H1 (cell line): ENCODE measurements around the gene CLCF1. TPM values are rescaled to one million over a fixed set of nuclear protein-coding genes. Genes with fewer than 3 reads are reported as not detected.

Experiments
- BCL11A ChIP-seq, 2 experiments: IDR thresholded peaks; one replicate each; pipeline ENCODE4 v1.6.1; 2011; ENCODE audit warnings: low read depth in 2 of 2, low read length in 2 of 2, mild to moderate bottlenecking in 2 of 2
- BRCA1 ChIP-seq: IDR thresholded peaks from 2 replicates; pipeline ENCODE4 v1.6.1; 2012; ENCODE audit warnings: low read depth, low read length, improper control_type of control experiment
- PHF8 ChIP-seq: fragments of 200-600 bp; sonication (generic); conservative IDR thresholded peaks from 2 replicates; pipeline ENCODE4 v1.7.1; 2012; ENCODE audit warnings: low read depth, mild to moderate bottlenecking, inconsistent platforms, low read length, moderate library complexity
- RBBP5 ChIP-seq: IDR thresholded peaks from 2 replicates; pipeline ENCODE4 v1.7.1; 2012; ENCODE audit warnings: low read depth, mild to moderate bottlenecking, inconsistent platforms, low read length, moderate library complexity, borderline replicate concordance
- TAF1 ChIP-seq: IDR thresholded peaks from 2 replicates; pipeline ENCODE4 v1.6.1; 2011; ENCODE audit warnings: mild to moderate bottlenecking, low read depth, low read length
- TBP ChIP-seq: IDR thresholded peaks from 2 replicates; pipeline ENCODE4 v1.6.1; 2011; ENCODE audit warnings: low read depth, low read length, improper control_type of control experiment
- polyA plus RNA-seq, 7 experiments: library from polyadenylated mRNA; depleted of rRNA in 3 of 7; stranded (reverse) in 5 of 7; unstranded in 2 of 7; fragments of >200 nt in 5 of 7; fragments of 200-250 nt in 2 of 7; gene quantifications; 1 replicate in 5 of 7; 2 replicates in 1 of 7; 4 replicates in 1 of 7; pipeline versions ENCODE4 v1.2.1 to v1.2.3, GENCODE V29; 2011 to 2013; ENCODE audit warnings: missing spikeins in 2 of 7, mixed read lengths in 2 of 7
- total RNA-seq: library from RNA; stranded (reverse); fragmentation: NEBNext Ultra II Directional; extraction: Animal tissue kit (Norgen Biotek cat#: 25700); gene quantifications from 2 replicates; pipeline ENCODE4 v1.2.1, GENCODE V29; 2021
- TF ChIP-seq, protein P1 (sequence below): IDR thresholded peaks from 2 replicates; pipeline ENCODE4 v1.6.1; 2011; ENCODE audit warnings: low read depth, mild to moderate bottlenecking, low read length; ENCODE audit not compliant: insufficient read depth

The CLCF1 gene
- total and polyA plus RNA-seq, 2 of the 8 experiments (the other 6 are each of a cell fraction or from before 2014, with no cell fraction given): 0.32 to 1.2 TPM

DNA sequence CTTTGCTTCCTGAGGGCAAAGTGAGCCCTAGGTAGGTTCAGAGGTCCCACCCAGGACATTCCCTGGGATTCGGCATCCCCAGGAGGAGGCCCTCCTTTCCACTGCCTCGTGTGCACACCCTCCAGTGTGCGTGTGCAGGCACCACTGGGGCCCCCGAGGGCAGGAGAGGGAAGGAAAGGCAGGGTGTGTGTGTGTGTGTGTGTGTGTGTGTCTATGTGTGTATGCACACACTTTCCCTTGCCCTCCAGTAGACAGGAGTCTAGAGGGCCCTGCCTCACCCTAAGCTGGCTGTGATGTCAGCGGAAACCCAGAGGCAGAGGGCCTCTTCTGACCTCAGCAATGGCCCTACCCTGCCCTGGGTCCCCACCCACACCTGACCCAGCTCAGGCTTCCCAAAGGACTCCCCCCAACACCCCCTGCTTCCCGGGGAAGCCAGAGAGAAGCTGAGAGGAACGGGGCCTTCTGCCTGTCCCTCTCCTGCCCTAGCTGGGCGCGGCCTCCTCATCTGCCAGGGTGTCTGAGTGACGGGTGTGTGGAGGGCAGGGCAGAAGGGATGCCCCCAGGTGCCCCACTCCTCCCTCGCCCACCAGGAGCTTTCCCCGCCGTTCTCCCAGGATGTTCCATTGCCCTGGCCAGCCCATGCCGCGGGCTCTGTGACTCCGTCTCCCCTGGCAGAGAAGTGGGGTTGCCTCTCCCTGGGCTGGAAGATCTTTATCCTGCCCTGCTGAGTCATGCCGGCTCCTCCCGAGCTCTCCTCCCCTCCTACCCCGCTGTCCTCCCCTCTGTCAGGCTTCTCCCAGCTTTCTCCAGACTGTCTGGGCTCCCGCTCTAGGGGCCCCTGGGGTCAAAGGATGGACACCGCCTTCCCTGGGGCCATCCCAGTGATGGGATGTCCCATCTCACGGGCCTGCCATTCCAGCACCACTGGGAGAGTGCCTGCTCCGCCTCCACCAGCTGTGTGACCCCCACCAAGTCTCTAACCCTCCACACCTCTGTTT is 6.0 kb upstream of the CLCF1 start (continued):
- no peak for TF ChIP-seq TAF1
- TF ChIP-seq TBP: no peak
- TF ChIP-seq BRCA1: no peak
- TF ChIP-seq PHF8: no peak
- TF ChIP-seq BCL11A (IDR thresholded peaks at IDR 0.05; ENCODE audit: low read depth in 2 of 2, low read length in 2 of 2): no peak
- TF ChIP-seq, protein P1, sequence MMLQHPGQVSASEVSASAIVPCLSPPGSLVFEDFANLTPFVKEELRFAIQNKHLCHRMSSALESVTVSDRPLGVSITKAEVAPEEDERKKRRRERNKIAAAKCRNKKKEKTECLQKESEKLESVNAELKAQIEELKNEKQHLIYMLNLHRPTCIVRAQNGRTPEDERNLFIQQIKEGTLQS: no peak
- TF ChIP-seq RBBP5: no peak
